DND-41 (cell line): ENCODE results near the gene ARNT2.

Experiments used
- ATAC-seq: fragments of 200-7000 bp; cut with Tn5 transposase; 3 replicates; pipeline ENCODE4 v1.9.1; 2021; ENCODE audit warnings: low read depth; ENCODE audit not compliant: insufficient read depth
- DNase-seq: peaks from one replicate; pipeline ENCODE4 v3.0.0-alpha.2; 2020
- H2AFZ ChIP-seq: 2 replicates; pipeline ENCODE4 v1.6.0; 2012; ENCODE audit warnings: low read depth, low read length
- H3K27ac ChIP-seq: 2 replicates; pipeline ENCODE4 v1.5.1; 2012; ENCODE audit warnings: low read length, inconsistent platforms
- H3K27me3 ChIP-seq: fragments of 200-600 bp; sonication (generic); 2 replicates; pipeline ENCODE4 v1.6.0; 2012; ENCODE audit warnings: low read length, mild to moderate bottlenecking, inconsistent platforms; ENCODE audit not compliant: insufficient read depth, poor library complexity
- H3K36me3 ChIP-seq: 2 replicates; pipeline ENCODE4 v1.5.1; 2012; ENCODE audit warnings: low read length, inconsistent platforms; ENCODE audit not compliant: insufficient read depth
- H3K4me1 ChIP-seq: 2 replicates; pipeline ENCODE4 v1.5.1; 2012; ENCODE audit warnings: mild to moderate bottlenecking, low read length; ENCODE audit not compliant: insufficient read depth
- H3K4me2 ChIP-seq: 2 replicates; pipeline ENCODE4 v1.6.0; 2012; ENCODE audit warnings: mild to moderate bottlenecking, moderate library complexity, low read length, inconsistent platforms; ENCODE audit not compliant: insufficient read depth
- H3K4me3 ChIP-seq, 2 experiments: fragments of 200-600 bp in 1 of 2; shearing (Covaris generic) in 1 of 2; 2 replicates each; pipeline ENCODE4 v1.5.1; 2012 to 2016; ENCODE audit warnings: inconsistent platforms in 2 of 2, low read length in 2 of 2, mild to moderate bottlenecking in 2 of 2, low read depth in 1 of 2, moderate library complexity in 1 of 2
- H3K79me2 ChIP-seq: 2 replicates; pipeline ENCODE4 v1.6.0; 2012; ENCODE audit warnings: low read length, inconsistent platforms; ENCODE audit not compliant: insufficient read depth
- H3K9ac ChIP-seq: 2 replicates; pipeline ENCODE4 v1.6.0; 2012; ENCODE audit warnings: low read depth, mild to moderate bottlenecking, inconsistent platforms, low read length, moderate library complexity
- H3K9me3 ChIP-seq: 2 replicates; pipeline ENCODE4 v1.5.1; 2012; ENCODE audit warnings: low read length, moderate library complexity, mild to moderate bottlenecking, inconsistent platforms; ENCODE audit not compliant: insufficient read depth, severe bottlenecking
- H4K20me1 ChIP-seq: 2 replicates; pipeline ENCODE4 v1.6.0; 2012; ENCODE audit warnings: low read length; ENCODE audit not compliant: insufficient read depth
- EZH2 ChIP-seq: IDR thresholded peaks from 3 replicates; pipeline ENCODE4 v1.6.1; 2012; ENCODE audit warnings: borderline replicate concordance, low read depth, mild to moderate bottlenecking, moderate library complexity, low read length, inconsistent platforms; ENCODE audit not compliant: severe bottlenecking
- TF ChIP-seq, protein P1 (sequence below): IDR thresholded peaks from 2 replicates; pipeline ENCODE4 v1.5.1; 2012; ENCODE audit warnings: borderline replicate concordance, low read length, moderate library complexity, mild to moderate bottlenecking; ENCODE audit not compliant: poor library complexity, severe bottlenecking; ENCODE audit errors: extremely low read depth

The ARNT2 gene

DNA sequence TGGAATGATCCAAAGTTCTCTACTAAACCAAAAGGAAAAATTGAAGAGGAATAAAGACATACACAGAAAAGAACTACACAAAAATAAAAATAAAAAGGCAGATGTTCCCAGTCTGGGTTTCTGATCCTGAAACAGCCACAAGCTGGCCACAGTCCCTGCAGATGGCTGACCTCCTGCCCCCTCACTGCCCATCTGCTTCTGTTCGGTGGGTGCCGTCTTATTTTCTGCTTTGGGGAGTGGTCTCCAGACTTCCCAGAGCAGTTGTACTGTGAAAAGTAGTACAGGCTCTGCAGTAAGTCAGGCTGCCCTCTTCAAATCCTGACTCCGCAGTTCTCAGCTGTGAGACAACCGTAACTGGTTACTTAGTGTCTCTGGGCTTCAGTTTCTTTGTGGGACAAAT is 94.5 kb downstream of the ARNT2 start:
- H3K36me3 ChIP-seq = no peaks in the 10 kb centered on the region
- ATAC-seq (no peak), DNase-seq (no peak)
- no peaks in the 10 kb centered on the region for H4K20me1 ChIP-seq
- no peak overlapping the region for H3K4me3 ChIP-seq
- H3K27me3 ChIP-seq = peaks cover 8% of the 10 kb centered on the region
- no peaks in the 10 kb centered on the region for H3K9me3 ChIP-seq
- H2AFZ ChIP-seq = no peak overlapping the region
- H3K27ac ChIP-seq = no peak overlapping the region
- H3K4me2 ChIP-seq = no peak overlapping the region
- no peaks in the 10 kb centered on the region for H3K4me1 ChIP-seq
- TF ChIP-seq, protein P1, sequence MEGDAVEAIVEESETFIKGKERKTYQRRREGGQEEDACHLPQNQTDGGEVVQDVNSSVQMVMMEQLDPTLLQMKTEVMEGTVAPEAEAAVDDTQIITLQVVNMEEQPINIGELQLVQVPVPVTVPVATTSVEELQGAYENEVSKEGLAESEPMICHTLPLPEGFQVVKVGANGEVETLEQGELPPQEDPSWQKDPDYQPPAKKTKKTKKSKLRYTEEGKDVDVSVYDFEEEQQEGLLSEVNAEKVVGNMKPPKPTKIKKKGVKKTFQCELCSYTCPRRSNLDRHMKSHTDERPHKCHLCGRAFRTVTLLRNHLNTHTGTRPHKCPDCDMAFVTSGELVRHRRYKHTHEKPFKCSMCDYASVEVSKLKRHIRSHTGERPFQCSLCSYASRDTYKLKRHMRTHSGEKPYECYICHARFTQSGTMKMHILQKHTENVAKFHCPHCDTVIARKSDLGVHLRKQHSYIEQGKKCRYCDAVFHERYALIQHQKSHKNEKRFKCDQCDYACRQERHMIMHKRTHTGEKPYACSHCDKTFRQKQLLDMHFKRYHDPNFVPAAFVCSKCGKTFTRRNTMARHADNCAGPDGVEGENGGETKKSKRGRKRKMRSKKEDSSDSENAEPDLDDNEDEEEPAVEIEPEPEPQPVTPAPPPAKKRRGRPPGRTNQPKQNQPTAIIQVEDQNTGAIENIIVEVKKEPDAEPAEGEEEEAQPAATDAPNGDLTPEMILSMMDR = no peak
- TF ChIP-seq EZH2 = no peak
- H3K79me2 ChIP-seq = no peaks in the 10 kb centered on the region
- H3K9ac ChIP-seq = no peak overlapping the region

- Histone ChIP-seq H3K4me3 (no peak overlapping the region), H3K27me3 (peaks cover 8% of the 10 kb centered on the region), H3K9ac (no peak overlapping the region), H3K4me2 (no peak overlapping the region), H2AFZ (no peak overlapping the region), H3K36me3 (no peaks in the 10 kb centered on the region), H3K4me1 (no peaks in the 10 kb centered on the region), H3K27ac (no peak overlapping the region), H4K20me1 (no peaks in the 10 kb centered on the region), H3K9me3 (no peaks in the 10 kb centered on the region), H3K79me2 (no peaks in the 10 kb centered on the region)
- TF ChIP-seq EZH2 = no peak
- TF ChIP-seq, protein P1 = no peak
- DNase-seq = no peak
- ATAC-seq = no peak
These were observed 95.8 kb downstream of the ARNT2 start for GRCh38 chr15:80500021-80500420.

- Histone ChIP-seq H3K9ac (no peak overlapping the region), H2AFZ (no peak overlapping the region), H3K4me2 (no peak overlapping the region), H4K20me1 (no peaks in the 10 kb centered on the region), H3K36me3 (no peaks in the 10 kb centered on the region), H3K4me1 (no peaks in the 10 kb centered on the region), H3K27ac (no peak overlapping the region), H3K4me3 (no peak overlapping the region), H3K9me3 (no peaks in the 10 kb centered on the region), H3K79me2 (no peaks in the 10 kb centered on the region), H3K27me3 (peaks cover 8% of the 10 kb centered on the region)
- DNase-seq = no peak
- ATAC-seq = no peak
- no peak for TF ChIP-seq EZH2
- TF ChIP-seq, protein P1 = no peak
These were observed 97.3 kb downstream of the ARNT2 start for GRCh38 chr15:80501476-80501875.

DNA sequence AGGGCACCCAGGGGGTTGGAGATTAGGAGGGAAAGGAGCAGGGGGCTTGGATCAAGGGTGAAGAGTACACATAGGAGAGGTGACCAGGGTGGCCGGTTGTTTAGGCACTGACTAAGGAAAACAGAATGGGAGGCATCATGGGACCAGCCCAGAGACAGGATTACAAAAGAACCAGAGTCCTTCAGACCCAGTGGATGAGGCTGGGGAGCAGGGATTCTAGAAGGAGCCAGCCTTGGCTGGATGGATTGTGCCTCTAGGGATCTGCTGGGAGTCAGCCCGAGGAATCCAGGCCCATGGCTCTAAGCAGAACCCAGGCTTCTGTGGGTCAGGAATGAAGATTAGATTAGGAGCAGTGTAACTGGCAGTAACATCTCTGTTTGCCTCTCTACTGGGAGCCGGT is 98.6 kb downstream of the ARNT2 start:
- ATAC-seq = no peak
- no peak overlapping the region for H2AFZ ChIP-seq
- no peaks in the 10 kb centered on the region for H3K4me1 ChIP-seq

More for the DNA sequence above, 98.6 kb downstream of the ARNT2 start:
- no peak for TF ChIP-seq EZH2
- TF ChIP-seq, protein P1 = no peak
- no peak overlapping the region for H3K4me3 ChIP-seq
- H3K79me2 ChIP-seq = no peaks in the 10 kb centered on the region
- no peak overlapping the region for H3K4me2 ChIP-seq
- H3K27me3 ChIP-seq = peaks cover 8% of the 10 kb centered on the region
- no peak overlapping the region for H3K27ac ChIP-seq
- H3K36me3 ChIP-seq = no peaks in the 10 kb centered on the region
- DNase-seq = no peak
- H3K9ac ChIP-seq = no peak overlapping the region
- H4K20me1 ChIP-seq = no peaks in the 10 kb centered on the region
- H3K9me3 ChIP-seq = no peaks in the 10 kb centered on the region
